Activated naive CD4-positive, alpha-beta T cell treated with anti-CD3 and anti-CD28 coated beads for 36 hours (primary cell): Measurements from ENCODE around the gene GPR146. TPM values are rescaled to one million over a fixed set of nuclear protein-coding genes. Genes with fewer than 3 reads are reported as not detected.
A peak's percentile ranks its signal among the peaks of the same experiment; 100 is the strongest.

ENCODE experiments used
- CTCF ChIA-PET: fragments of 350-600 bp; sonication (Branson Sonifier 250); formaldehyde crosslinking; loops from one replicate; lab custom pipeline; 2021; ENCODE audit warnings: antibody characterized with exemption; lab: Charles Lee
- DNase-seq: peaks from one replicate; pipeline ENCODE4 v3.0.0-alpha.2; 2020
- H3K27ac Mint-ChIP-seq: one replicate; pipeline ENCODE4 v1.8.0; 2021; ENCODE audit warnings: mild to moderate bottlenecking, mixed read lengths
- H3K27me3 Mint-ChIP-seq: one replicate; pipeline ENCODE4 v1.8.0; 2021; ENCODE audit warnings: low read depth, mixed read lengths
- H3K36me3 Mint-ChIP-seq: one replicate; pipeline ENCODE4 v1.8.0; 2021; ENCODE audit warnings: low read depth, mixed read lengths
- H3K4me1 Mint-ChIP-seq: one replicate; pipeline ENCODE4 v1.8.0; 2021; ENCODE audit warnings: low read depth, mixed read lengths
- H3K4me3 Mint-ChIP-seq: one replicate; pipeline ENCODE4 v1.8.0; 2021; ENCODE audit warnings: mild to moderate bottlenecking, moderate library complexity, mixed read lengths
- H3K9me3 Mint-ChIP-seq: one replicate; pipeline ENCODE4 v1.8.0; 2021; ENCODE audit warnings: mixed read lengths
- intact Hi-C: fragments of 100-400 bp; cut with micrococcal nuclease; formaldehyde crosslinking; loops from one replicate; pipeline ENCODE4 v1.15.1; 2023
- total RNA-seq, 2 experiments: library from RNA; stranded (reverse); gene quantifications; one replicate each; pipeline ENCODE4 v1.2.3, GENCODE V29; 2021

The GPR146 gene
- total RNA-seq, 2 experiments from 2014 or later = 0.57 to 0.62 TPM

GRCh38 chr7:1022801-1023465, 21.4 kb upstream of the GPR146 start:
- Mint-ChIP-seq H3K9me3 (peaks cover 6% of the 10 kb centered on the region), H3K27ac (no peak overlapping the region)

GRCh38 chr7:1024331-1024841, 20.0 kb upstream of the GPR146 start:
- intact Hi-C loops = no loop called here
- no peak overlapping the region for H3K4me3 Mint-ChIP-seq
- peaks cover 6% of the 10 kb centered on the region for H3K9me3 Mint-ChIP-seq
- no peak overlapping the region for H3K27ac Mint-ChIP-seq
- CTCF ChIA-PET = no interaction called here
- peaks cover 15% of the 10 kb centered on the region for H3K36me3 Mint-ChIP-seq
- H3K27me3 Mint-ChIP-seq = no peaks in the 10 kb centered on the region
- DNase-seq = no peak
- H3K4me1 Mint-ChIP-seq = peaks cover 15% of the 10 kb centered on the region

More at GRCh38 chr7:1022801-1023465, 21.4 kb upstream of the GPR146 start:
- Mint-ChIP-seq H3K4me3 (no peak overlapping the region), H3K36me3 (peaks cover 19% of the 10 kb centered on the region), H3K27me3 (no peaks in the 10 kb centered on the region), H3K4me1 (peaks cover 15% of the 10 kb centered on the region)
- DNase-seq = no peak
- intact Hi-C loops = no loop called here
- CTCF ChIA-PET = interaction anchor here (0.7 kb wide), 1 partner anchor 63 kb away, joined by 3 read pairs; no protein-coding TSS in a partner anchor

- H3K4me1 Mint-ChIP-seq = peaks cover 20% of the 10 kb centered on the region
- H3K9me3 Mint-ChIP-seq = peaks cover 6% of the 10 kb centered on the region
- peaks cover 15% of the 10 kb centered on the region for H3K36me3 Mint-ChIP-seq
- no peak for DNase-seq
- no peak overlapping the region for H3K27ac Mint-ChIP-seq
- no peaks in the 10 kb centered on the region for H3K27me3 Mint-ChIP-seq
- H3K4me3 Mint-ChIP-seq = no peak overlapping the region
- intact Hi-C loops = no loop called here
- CTCF ChIA-PET = interaction anchor here (1.2 kb wide), 1 partner anchor 168 kb away, joined by 3 read pairs; no protein-coding TSS in a partner anchor
Measured at GRCh38 chr7:1024876-1025742, 19.2 kb upstream of the GPR146 start.

GRCh38 chr7:1025743-1026581, 18.4 kb upstream of the GPR146 start:
- H3K27me3 Mint-ChIP-seq = no peaks in the 10 kb centered on the region
- intact Hi-C loops = no loop called here
- peaks cover 6% of the 10 kb centered on the region for H3K9me3 Mint-ChIP-seq
- H3K27ac Mint-ChIP-seq = no peak overlapping the region
- H3K4me3 Mint-ChIP-seq = no peak overlapping the region
- DNase-seq = no peak
- H3K4me1 Mint-ChIP-seq = peaks cover 24% of the 10 kb centered on the region
- peaks cover 15% of the 10 kb centered on the region for H3K36me3 Mint-ChIP-seq
- CTCF ChIA-PET = interaction anchor here (1.2 to 2.3 kb wide), 2 partner anchors 32 to 167 kb away, joined by 3 to 8 read pairs; no protein-coding TSS in a partner anchor

- H3K27ac Mint-ChIP-seq = no peak overlapping the region
- H3K27me3 Mint-ChIP-seq = no peaks in the 10 kb centered on the region
- CTCF ChIA-PET = interaction anchor here (1.0 to 2.3 kb wide), 2 partner anchors 17 to 33 kb away, joined by 4 to 8 read pairs; partner anchors contain the start of gene GPR146
- no peak for DNase-seq
- H3K36me3 Mint-ChIP-seq = peaks cover 9% of the 10 kb centered on the region
- H3K4me1 Mint-ChIP-seq = peaks cover 25% of the 10 kb centered on the region
- H3K9me3 Mint-ChIP-seq = no peaks in the 10 kb centered on the region
- peak overlapping the region; percentile 45 for H3K4me3 Mint-ChIP-seq
- intact Hi-C loops = no loop called here
Measured at GRCh38 chr7:1026721-1027161, 17.6 kb upstream of the GPR146 start.

GRCh38 chr7:1027242-1028043, 16.9 kb upstream of the GPR146 start:
- no peak for DNase-seq
- CTCF ChIA-PET = interaction anchor here (1.0 to 2.3 kb wide), 2 partner anchors 17 to 34 kb away, joined by 4 to 8 read pairs; partner anchors contain the start of gene GPR146

GRCh38 chr7:1028044-1028770, 16.1 kb upstream of the GPR146 start:
- no peaks in the 10 kb centered on the region for H3K27me3 Mint-ChIP-seq
- peaks cover 34% of the 10 kb centered on the region for H3K4me1 Mint-ChIP-seq
- CTCF ChIA-PET = interaction anchor here (1.0 to 2.3 kb wide), 2 partner anchors 16 to 34 kb away, joined by 4 to 8 read pairs; partner anchors contain the start of gene GPR146
- intact Hi-C loops = loop anchor here (2.0 kb wide), 1 partner anchor 37 kb away; no protein-coding TSS in a partner anchor
- no peak overlapping the region for H3K27ac Mint-ChIP-seq
- DNase-seq = peak; percentile 87
- no peaks in the 10 kb centered on the region for H3K9me3 Mint-ChIP-seq
- peak overlapping the region; percentile 67 for H3K4me3 Mint-ChIP-seq
- H3K36me3 Mint-ChIP-seq = peaks cover 3% of the 10 kb centered on the region

More at GRCh38 chr7:1027242-1028043, 16.9 kb upstream of the GPR146 start:
- Mint-ChIP-seq H3K36me3 (peaks cover 6% of the 10 kb centered on the region), H3K9me3 (no peaks in the 10 kb centered on the region), H3K27me3 (no peaks in the 10 kb centered on the region), H3K4me3 (peak overlapping the region; percentile 63), H3K4me1 (peaks cover 27% of the 10 kb centered on the region), H3K27ac (no peak overlapping the region)
- intact Hi-C loops = loop anchor here (2.0 kb wide), 1 partner anchor 37 kb away; no protein-coding TSS in a partner anchor

GRCh38 chr7:1028775-1029636, 15.3 kb upstream of the GPR146 start:
- Mint-ChIP-seq H3K27ac (peak overlapping the region; percentile 68), H3K4me3 (peak overlapping the region; percentile 67), H3K9me3 (no peaks in the 10 kb centered on the region), H3K4me1 (peaks cover 42% of the 10 kb centered on the region), H3K36me3 (no peaks in the 10 kb centered on the region), H3K27me3 (no peaks in the 10 kb centered on the region)
- intact Hi-C loops = loop anchor here (2.0 kb wide), 1 partner anchor 36 kb away; no protein-coding TSS in a partner anchor
- CTCF ChIA-PET = no interaction called here
- peak; percentile 84 for DNase-seq

- Mint-ChIP-seq H3K36me3 (no peaks in the 10 kb centered on the region), H3K27ac (no peak overlapping the region), H3K27me3 (no peaks in the 10 kb centered on the region), H3K4me3 (peak overlapping the region; percentile 9), H3K4me1 (peaks cover 49% of the 10 kb centered on the region), H3K9me3 (no peaks in the 10 kb centered on the region)
- CTCF ChIA-PET = interaction anchor here (0.8 kb wide), 1 partner anchor 59 kb away, joined by 3 read pairs; no protein-coding TSS in a partner anchor
- intact Hi-C loops = loop anchor here (2.0 kb wide), 1 partner anchor 35 kb away; no protein-coding TSS in a partner anchor
- DNase-seq = no peak
Measured at GRCh38 chr7:1029637-1030443, 14.5 kb upstream of the GPR146 start.
